ENCODE measurements around the gene APRT.

DNA sequence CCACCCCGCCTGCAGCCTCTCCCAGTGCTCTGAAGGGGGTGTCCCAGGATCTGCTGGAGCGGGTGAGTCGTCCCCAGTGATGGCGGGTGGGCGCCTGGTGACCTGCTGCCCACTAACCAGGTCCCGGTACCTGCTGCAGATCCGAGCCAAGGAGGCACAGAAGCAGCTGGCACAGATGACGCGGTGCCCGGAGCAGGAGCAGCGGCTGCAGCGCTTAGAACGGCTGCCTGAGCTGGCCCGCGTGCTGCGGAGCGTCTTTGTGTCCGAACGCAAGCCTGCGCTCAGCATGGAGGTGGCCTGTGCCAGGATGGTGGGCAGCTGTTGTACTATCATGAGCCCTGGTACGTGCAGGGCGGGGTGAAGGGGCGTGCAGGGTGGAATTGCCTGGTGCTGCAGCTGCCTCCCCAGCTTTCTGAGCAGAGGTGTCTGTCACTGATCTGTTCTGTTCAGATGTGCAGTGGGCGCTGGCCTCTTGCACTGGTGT lies 4.5 kb downstream of the APRT start:
- TF ChIP-seq, protein P1, sequence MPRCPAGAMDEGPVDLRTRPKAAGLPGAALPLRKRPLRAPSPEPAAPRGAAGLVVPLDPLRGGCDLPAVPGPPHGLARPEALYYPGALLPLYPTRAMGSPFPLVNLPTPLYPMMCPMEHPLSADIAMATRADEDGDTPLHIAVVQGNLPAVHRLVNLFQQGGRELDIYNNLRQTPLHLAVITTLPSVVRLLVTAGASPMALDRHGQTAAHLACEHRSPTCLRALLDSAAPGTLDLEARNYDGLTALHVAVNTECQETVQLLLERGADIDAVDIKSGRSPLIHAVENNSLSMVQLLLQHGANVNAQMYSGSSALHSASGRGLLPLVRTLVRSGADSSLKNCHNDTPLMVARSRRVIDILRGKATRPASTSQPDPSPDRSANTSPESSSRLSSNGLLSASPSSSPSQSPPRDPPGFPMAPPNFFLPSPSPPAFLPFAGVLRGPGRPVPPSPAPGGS (IDR thresholded peaks at IDR 0.05; ENCODE audit: borderline replicate concordance, insufficient read depth, low read depth, low read length, poor library complexity, severe bottlenecking) = no peak
- TF ChIP-seq RB1 (IDR thresholded peaks at IDR 0.05; ENCODE audit: borderline replicate concordance) (no peak), NKRF (conservative IDR thresholded peaks at IDR 0.05) (no peak), KAT2A (conservative IDR thresholded peaks at IDR 0.05; ENCODE audit: control insufficient read depth, low read depth, low read length) (no peak), RCOR1 (conservative IDR thresholded peaks at IDR 0.05; ENCODE audit: low read depth, low read length) (no peak), BHLHE40 (IDR thresholded peaks at IDR 0.05; ENCODE audit: borderline replicate concordance in 1 of 2, low read depth in 2 of 2, low read length in 1 of 2) (no peak), FOXM1 (IDR thresholded peaks at IDR 0.05; ENCODE audit: low read depth, low read length) (no peak)
- TF ChIP-seq, protein P2, sequence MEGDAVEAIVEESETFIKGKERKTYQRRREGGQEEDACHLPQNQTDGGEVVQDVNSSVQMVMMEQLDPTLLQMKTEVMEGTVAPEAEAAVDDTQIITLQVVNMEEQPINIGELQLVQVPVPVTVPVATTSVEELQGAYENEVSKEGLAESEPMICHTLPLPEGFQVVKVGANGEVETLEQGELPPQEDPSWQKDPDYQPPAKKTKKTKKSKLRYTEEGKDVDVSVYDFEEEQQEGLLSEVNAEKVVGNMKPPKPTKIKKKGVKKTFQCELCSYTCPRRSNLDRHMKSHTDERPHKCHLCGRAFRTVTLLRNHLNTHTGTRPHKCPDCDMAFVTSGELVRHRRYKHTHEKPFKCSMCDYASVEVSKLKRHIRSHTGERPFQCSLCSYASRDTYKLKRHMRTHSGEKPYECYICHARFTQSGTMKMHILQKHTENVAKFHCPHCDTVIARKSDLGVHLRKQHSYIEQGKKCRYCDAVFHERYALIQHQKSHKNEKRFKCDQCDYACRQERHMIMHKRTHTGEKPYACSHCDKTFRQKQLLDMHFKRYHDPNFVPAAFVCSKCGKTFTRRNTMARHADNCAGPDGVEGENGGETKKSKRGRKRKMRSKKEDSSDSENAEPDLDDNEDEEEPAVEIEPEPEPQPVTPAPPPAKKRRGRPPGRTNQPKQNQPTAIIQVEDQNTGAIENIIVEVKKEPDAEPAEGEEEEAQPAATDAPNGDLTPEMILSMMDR (IDR thresholded peaks at IDR 0.05 in 2 of 3, conservative IDR thresholded peaks at IDR 0.05 in 1 of 3; ENCODE audit: control insufficient read depth in 2 of 3, extremely low read depth in 1 of 3, insufficient read depth in 1 of 3, low read depth in 3 of 3, low read length in 3 of 3) = no peak
- TF ChIP-seq, protein P3, sequence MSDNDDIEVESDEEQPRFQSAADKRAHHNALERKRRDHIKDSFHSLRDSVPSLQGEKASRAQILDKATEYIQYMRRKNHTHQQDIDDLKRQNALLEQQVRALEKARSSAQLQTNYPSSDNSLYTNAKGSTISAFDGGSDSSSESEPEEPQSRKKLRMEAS (IDR thresholded peaks at IDR 0.05; ENCODE audit: low read depth, low read length) = no peak

All from GM12878 (cell line).